Stimulated activated CD4-positive, alpha-beta T cell treated with anti-CD3 and anti-CD28 coated beads, Interleukin-15, amount 100 ng/mL, for 48 hours (primary cell): ENCODE measurements around the gene SMOC1.

Experiments
- DNase-seq, 2 donors: peaks; one replicate each; pipeline ENCODE4 v3.0.0-alpha.2; 2020; ENCODE audit warnings: low read depth in 2 of 2

SMOC1 gene

GRCh38 chr14:70008284-70009262 lies 129.4 kb downstream of the SMOC1 start:
- DNase-seq: no peak

- DNase-seq: no peak
These were observed 130.7 kb downstream of the SMOC1 start for GRCh38 chr14:70009961-70010360.

DNA sequence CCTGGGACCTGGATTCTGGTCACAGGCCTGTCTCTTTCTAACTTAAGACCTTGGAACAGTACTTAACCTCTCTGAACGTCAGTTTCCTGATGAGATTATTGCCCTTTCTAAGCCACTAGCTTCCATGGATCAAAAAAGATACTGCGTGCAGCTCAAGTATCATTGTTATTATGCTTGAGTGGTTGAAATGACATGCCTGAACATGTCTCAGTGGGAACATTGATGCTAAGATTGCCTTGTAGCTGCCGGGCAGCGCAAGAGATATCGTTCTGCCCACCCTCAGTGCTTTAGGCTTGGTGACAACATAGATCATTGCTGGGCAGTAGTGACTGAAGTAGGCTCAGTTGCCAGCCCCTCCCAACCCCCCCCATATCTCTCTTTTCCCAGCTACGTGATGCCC lies 131.9 kb downstream of the SMOC1 start:
- DNase-seq: no peak

DNA sequence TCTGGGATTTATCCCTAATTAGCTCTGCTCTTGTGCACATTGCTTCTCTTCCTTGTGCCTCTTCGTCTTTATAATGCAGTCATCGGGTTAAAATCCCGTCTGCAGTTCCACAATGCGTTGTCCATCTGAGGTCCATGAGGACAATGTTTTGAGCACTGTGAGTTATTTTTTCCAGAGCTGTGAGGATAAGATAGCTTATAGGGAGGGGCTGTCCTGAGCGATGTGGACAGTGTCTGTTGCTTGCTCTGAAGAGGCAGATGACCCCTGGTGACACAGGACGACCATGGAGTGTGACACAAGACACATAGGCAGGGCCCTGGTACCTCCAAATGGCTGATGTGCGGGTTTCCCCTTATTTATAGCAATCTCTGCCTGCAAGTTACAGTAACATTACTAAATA lies 132.5 kb downstream of the SMOC1 start:
- no peak for DNase-seq

GRCh38 chr14:70013271-70013873 lies 134.2 kb downstream of the SMOC1 start:
- DNase-seq: peak; percentile 11 to 45

DNA sequence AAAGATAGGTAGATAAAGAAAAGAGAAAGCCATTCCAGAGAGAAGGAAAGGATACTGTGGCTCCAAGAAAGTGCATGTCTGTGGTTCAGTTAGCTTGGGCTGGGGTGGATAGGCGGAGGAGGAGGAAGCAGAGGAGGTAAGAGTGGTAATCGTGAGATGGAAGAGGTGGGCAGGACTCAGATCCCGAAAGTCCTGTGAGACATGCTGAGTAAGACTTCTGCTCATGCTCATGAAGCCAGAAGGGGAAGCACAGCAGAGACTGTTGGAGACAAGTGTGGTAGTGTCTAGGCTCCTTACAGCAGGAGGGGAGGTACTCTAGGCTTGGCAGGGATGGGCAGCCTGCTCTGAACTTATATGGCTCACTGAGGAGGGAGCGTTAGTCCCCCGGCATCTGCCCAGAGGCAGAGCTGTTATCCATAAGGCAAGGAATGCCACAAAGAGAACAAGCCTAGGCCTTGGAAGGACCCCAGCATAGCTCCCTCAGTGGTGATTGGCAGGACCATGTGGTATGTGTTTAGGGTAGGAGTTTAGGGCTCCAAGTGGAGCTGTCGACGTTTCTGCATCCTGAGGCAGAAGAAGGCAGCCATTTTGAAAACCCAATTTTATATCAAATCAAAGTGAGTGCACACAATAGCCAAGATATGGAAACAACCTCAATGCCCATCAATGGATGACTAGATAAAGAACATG lies 135.3 kb downstream of the SMOC1 start:
- no peak for DNase-seq

GRCh38 chr14:70018230-70018629 lies 139.0 kb downstream of the SMOC1 start:
- DNase-seq: no peak

- no peak for DNase-seq
These were observed 139.5 kb downstream of the SMOC1 start for GRCh38 chr14:70018713-70019211.

- DNase-seq: no peak
These were observed 140.5 kb downstream of the SMOC1 start for GRCh38 chr14:70019695-70020094.

DNA sequence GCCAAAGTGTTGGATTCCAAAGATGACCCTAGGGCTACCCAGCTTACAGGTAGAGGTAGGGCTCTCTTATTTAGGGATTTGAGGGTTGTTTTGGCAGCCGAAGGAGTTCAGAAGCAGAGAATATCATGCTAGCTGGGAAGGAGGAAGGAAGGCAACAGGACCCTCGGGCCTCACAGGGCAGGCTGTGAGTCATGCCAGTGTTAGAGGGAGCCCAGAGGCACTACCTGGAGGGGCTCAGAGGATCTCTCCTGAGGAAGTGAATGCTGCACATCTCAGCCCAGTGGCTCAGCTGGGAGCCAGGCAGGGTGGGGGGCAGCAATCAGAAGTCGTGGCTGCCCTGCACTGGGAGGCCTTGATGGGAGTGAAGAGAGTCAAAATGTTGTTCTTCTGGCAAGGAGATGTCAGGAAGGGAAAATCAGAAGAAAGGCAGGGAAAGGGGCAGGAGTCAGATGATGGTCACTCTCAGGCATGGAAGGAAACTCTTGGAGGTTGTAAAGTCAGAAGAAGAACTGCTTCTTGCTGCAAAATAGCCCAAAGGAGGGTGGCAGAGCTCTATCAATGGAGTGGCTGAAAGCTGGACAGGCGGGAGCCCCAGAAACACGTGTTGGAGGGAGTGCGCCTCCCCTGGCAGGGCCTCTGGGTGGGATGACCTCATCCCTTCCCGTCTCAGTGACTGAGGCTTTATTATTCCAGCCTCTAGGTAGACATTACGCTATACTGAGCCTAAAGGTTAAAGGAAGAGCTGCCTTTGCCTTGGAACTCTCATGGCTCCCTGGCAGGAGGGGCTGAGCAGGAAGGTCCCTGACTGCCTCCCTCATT lies 141.3 kb downstream of the SMOC1 start:
- DNase-seq: no peak

DNA sequence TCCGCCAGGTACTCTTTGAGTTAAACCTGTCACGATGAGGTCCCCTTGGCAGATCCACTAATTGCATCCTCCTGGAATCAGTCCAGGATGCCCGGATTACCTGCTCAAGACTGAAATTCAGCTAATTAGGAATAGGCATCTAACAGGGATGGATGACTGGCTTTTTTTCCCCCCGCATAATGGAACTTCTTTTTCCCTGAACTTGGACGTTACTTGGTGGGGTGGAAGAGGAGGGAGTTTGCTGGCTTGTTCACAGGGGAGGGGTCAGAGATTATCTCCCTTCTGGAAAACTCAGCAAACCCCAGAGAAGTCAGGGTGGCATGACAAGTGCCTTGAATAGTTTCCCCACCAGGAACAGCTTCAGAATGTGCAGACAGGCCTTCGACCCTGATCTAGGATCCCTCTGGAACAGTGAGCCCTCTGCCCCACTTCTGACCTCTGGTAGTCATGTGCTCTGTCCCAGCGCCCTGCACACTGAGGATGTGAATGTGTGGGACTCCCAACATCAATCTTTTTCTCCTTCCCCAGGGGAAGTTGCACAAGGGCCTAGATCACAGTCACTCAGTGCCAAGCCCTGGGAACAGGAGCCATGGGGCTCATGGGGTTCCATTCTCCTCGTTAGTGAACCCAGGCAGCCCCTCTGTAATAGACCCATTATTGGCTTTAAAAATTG lies 142.5 kb downstream of the SMOC1 start:
- no peak for DNase-seq

GRCh38 chr14:70022771-70023445 lies 143.7 kb downstream of the SMOC1 start:
- no peak for DNase-seq

DNA sequence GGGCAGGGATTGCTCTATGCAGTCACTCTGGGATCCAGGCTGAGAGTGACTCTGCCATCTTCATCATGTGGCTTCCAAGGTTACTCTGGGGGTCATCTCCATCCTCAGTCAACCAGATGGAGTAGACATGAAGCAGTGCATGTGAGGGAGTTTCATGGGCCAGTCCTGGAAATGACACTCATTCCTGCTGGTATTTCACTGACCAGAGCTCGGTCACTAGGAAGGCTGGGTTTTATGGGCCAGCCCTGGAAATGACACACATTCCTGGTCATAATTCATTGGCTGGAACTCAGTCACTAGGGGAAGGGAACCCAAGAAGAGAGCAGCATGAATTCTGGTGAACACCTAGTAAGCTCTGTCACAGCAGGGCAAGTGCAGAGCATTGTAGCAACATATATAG lies 144.7 kb downstream of the SMOC1 start:
- DNase-seq: no peak

GRCh38 chr14:70027785-70028428 lies 148.7 kb downstream of the SMOC1 start:
- DNase-seq: peak; percentile 37 to 57

DNA sequence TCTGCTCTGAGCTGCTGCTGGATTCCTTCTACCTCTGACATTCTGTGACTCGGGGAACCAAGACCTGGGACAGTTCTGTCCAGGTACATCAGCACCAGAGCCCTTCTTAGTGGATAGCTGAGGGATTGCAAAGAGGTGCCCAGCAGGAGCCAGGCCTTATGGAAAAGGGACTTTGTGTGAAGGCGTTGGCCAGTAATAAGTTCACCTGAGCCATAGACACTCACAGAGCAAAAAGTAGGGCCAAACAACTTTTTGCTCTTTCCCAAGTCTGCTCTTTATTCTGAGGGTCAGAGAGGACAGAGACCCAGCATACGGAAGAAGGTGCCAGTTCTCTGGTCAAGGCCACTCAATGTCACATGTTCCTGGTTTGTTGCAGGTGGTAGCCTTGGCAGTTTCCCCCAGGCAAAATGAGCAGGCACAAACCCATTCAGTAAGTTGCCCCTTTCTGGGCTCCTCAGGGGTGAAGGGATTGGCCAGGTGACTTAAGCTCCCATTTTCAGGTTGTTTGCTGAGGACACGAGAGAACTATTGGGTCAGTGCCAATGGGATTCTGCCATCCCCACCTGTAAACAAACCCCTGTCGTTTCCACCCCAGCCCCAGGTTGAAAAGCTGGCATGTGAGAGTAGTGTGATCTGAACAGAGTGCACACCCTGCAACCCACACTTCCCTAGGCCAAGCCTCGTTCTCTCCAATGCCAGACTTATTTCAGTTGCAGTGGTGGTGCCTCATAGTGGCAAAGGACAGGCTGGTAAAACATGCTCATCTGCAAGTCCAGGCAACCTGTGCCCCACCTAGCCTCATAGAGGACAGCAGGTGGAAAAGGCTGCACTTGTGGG lies 150.3 kb downstream of the SMOC1 start:
- no peak for DNase-seq

- no peak for DNase-seq
These were observed 152.8 kb downstream of the SMOC1 start for GRCh38 chr14:70032016-70032415.

DNA sequence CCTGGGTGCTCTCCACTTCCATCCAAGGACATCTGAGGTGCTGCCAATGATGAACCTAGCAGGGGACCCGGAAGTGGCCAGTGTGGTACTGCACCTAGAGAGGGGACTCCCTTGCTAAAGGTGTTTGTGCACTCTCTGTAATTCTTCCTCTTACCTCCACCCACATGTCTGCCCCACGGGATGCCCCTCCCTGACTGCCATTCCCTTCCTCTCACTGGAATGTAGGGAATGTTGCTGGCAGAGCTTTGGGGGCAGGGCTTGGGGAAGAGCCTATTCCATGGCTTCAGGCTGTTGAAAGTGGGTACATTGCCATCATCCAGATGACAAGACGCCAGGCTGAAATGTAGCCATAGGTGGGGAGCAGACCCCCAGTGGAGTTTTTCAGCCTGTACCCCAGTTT lies 153.2 kb downstream of the SMOC1 start:
- DNase-seq: no peak

DNA sequence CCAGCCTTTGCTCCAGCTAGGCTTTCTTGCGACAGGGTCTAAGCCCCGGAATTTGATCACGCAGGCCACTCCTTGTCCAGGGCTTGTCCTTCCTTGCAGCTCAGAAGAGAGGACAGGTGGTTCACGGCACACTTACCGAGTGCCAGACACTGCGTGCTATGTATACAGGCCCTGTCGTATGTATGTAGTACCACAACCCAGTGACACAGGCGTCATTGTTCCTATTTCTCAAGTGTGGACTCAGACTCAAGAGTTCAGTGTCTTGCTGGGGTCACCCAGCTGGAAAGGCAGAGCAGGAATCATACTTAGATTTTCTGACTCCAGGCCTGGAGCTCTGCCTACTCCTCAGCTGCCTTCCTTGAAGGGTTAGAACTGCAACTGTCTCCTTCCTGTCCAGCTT lies 153.9 kb downstream of the SMOC1 start:
- no peak for DNase-seq

DNA sequence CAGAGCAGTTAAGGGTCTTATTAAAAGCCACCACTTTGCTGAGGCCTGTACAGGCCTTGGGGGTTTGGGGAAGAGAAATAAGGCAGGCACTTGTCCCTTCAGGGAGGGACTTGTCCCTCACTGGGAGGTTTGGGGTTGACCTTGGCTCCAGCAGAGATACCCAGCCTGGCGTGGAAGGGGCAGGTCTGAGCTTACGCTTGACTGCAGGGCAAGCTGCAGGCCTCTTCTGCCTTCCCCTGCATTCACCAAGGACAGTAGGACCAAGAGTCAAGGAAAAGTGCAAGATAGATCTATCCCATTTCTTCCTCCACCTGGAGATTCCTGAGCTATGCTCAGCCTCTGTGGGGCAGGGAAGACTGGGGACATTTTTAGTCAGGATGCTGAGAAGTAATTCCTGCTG lies 154.3 kb downstream of the SMOC1 start:
- DNase-seq: no peak
